Measurements from ENCODE around the gene NOM1. TPM values are rescaled to one million over a fixed set of nuclear protein-coding genes. Genes with fewer than 3 reads are reported as not detected.

The NOM1 gene
- total RNA-seq, 1 experiment from 2014 or later: 17.3 TPM

- Histone ChIP-seq H3K9me3 (replicated peaks) (no peaks in the 10 kb centered on the region), H3K4me3 (no peak overlapping the region), H3K27me3 (replicated peaks) (peaks cover 83% of the 10 kb centered on the region), H3K4me1 (replicated peaks) (0 out of 2 replicates have a peak, but pooled peaks cover 3% of the 10 kb centered on the region), H3K27ac (no peak overlapping the region), H3K36me3 (no peaks in the 10 kb centered on the region)
- no peak for DNase-seq (ENCODE audit: low read depth in 1 of 2, low spot score in 2 of 2)
These were observed 50.6 kb downstream of the NOM1 start for GRCh38 chr7:156999958-157000726.

GRCh38 chr7:157000741-157001653 is 51.5 kb downstream of the NOM1 start:
- H3K27me3 ChIP-seq (replicated peaks): peaks cover 92% of the 10 kb centered on the region
- H3K4me3 ChIP-seq: no peak overlapping the region
- H3K36me3 ChIP-seq: no peaks in the 10 kb centered on the region
- DNase-seq (ENCODE audit: low read depth in 1 of 2, low spot score in 2 of 2): no peak
- H3K27ac ChIP-seq: no peak overlapping the region
- 0 out of 2 replicates have a peak, but pooled peaks cover 3% of the 10 kb centered on the region for H3K4me1 ChIP-seq (replicated peaks)
- H3K9me3 ChIP-seq (replicated peaks): no peaks in the 10 kb centered on the region

GRCh38 chr7:157001920-157002818 is 52.7 kb downstream of the NOM1 start:
- peaks cover 90% of the 10 kb centered on the region for H3K27me3 ChIP-seq (replicated peaks)
- H3K36me3 ChIP-seq: no peaks in the 10 kb centered on the region
- DNase-seq (ENCODE audit: low read depth in 1 of 2, low spot score in 2 of 2): peak in 1 of 2 experiments; percentile 33
- no peaks in the 10 kb centered on the region for H3K9me3 ChIP-seq (replicated peaks)
- no peak overlapping the region for H3K27ac ChIP-seq
- no peak overlapping the region for H3K4me3 ChIP-seq
- H3K4me1 ChIP-seq (replicated peaks): 0 out of 2 replicates have a peak, but pooled peaks cover 3% of the 10 kb centered on the region

GRCh38 chr7:157002819-157003421 is 53.4 kb downstream of the NOM1 start:
- no peaks in the 10 kb centered on the region; the same call in 1 of the 2 replicates for H3K9me3 ChIP-seq (replicated peaks)
- no peaks in the 10 kb centered on the region for H3K36me3 ChIP-seq
- H3K4me1 ChIP-seq (replicated peaks): 0 out of 2 replicates have a peak, but pooled peaks cover 3% of the 10 kb centered on the region
- no peak overlapping the region for H3K27ac ChIP-seq
- peaks cover 90% of the 10 kb centered on the region for H3K27me3 ChIP-seq (replicated peaks)
- peak in 1 of 2 experiments; percentile 20 for DNase-seq (ENCODE audit: low read depth in 1 of 2, low spot score in 2 of 2)
- H3K4me3 ChIP-seq: no peak overlapping the region

GRCh38 chr7:157003445-157003755 is 53.9 kb downstream of the NOM1 start:
- Histone ChIP-seq H3K4me1 (replicated peaks) (0 out of 2 replicates have a peak, but pooled peaks cover 3% of the 10 kb centered on the region), H3K27me3 (replicated peaks) (peaks cover 90% of the 10 kb centered on the region), H3K27ac (no peak overlapping the region), H3K36me3 (no peaks in the 10 kb centered on the region), H3K9me3 (replicated peaks) (no peaks in the 10 kb centered on the region; the same call in 1 of the 2 replicates), H3K4me3 (no peak overlapping the region)
- peak in 1 of 2 experiments; percentile 31 for DNase-seq (ENCODE audit: low read depth in 1 of 2, low spot score in 2 of 2)

- Histone ChIP-seq H3K4me1 (replicated peaks) (0 out of 2 replicates have a peak, but pooled peaks cover 3% of the 10 kb centered on the region), H3K27ac (no peak overlapping the region), H3K9me3 (replicated peaks) (no peaks in the 10 kb centered on the region; the same call in 1 of the 2 replicates), H3K36me3 (no peaks in the 10 kb centered on the region), H3K27me3 (replicated peaks) (peaks cover 90% of the 10 kb centered on the region), H3K4me3 (no peak overlapping the region)
- DNase-seq (ENCODE audit: low read depth in 1 of 2, low spot score in 2 of 2): peak in 1 of 2 experiments; percentile 28
These were observed 54.4 kb downstream of the NOM1 start for GRCh38 chr7:157003756-157004520.

GRCh38 chr7:157004521-157005455 is 55.3 kb downstream of the NOM1 start:
- Histone ChIP-seq H3K36me3 (no peaks in the 10 kb centered on the region), H3K9me3 (replicated peaks) (no peaks in the 10 kb centered on the region; the same call in 1 of the 2 replicates), H3K4me3 (no peak overlapping the region), H3K4me1 (replicated peaks) (0 out of 2 replicates have a peak, but pooled peaks cover 3% of the 10 kb centered on the region), H3K27ac (no peak overlapping the region), H3K27me3 (replicated peaks) (peaks cover 89% of the 10 kb centered on the region)
- DNase-seq (ENCODE audit: low read depth in 1 of 2, low spot score in 2 of 2): no peak

GRCh38 chr7:157005456-157006204 is 56.1 kb downstream of the NOM1 start:
- Histone ChIP-seq H3K4me1 (replicated peaks) (peaks cover 7% of the 10 kb centered on the region; the same call in 1 of the 2 replicates), H3K36me3 (no peaks in the 10 kb centered on the region), H3K27ac (no peak overlapping the region), H3K9me3 (replicated peaks) (no peaks in the 10 kb centered on the region; the same call in 1 of the 2 replicates), H3K27me3 (replicated peaks) (peaks cover 92% of the 10 kb centered on the region), H3K4me3 (no peak overlapping the region)
- peak in 1 of 2 experiments; percentile 38 for DNase-seq (ENCODE audit: low read depth in 1 of 2, low spot score in 2 of 2)

GRCh38 chr7:157006205-157006747 is 56.8 kb downstream of the NOM1 start:
- peaks cover 92% of the 10 kb centered on the region for H3K27me3 ChIP-seq (replicated peaks)
- H3K4me3 ChIP-seq: no peak overlapping the region
- H3K4me1 ChIP-seq (replicated peaks): peaks cover 9% of the 10 kb centered on the region; the same call in 1 of the 2 replicates
- no peaks in the 10 kb centered on the region; the same call in 1 of the 2 replicates for H3K9me3 ChIP-seq (replicated peaks)
- no peak overlapping the region for H3K27ac ChIP-seq
- peak in 1 of 2 experiments; percentile 41 for DNase-seq (ENCODE audit: low read depth in 1 of 2, low spot score in 2 of 2)
- H3K36me3 ChIP-seq: no peaks in the 10 kb centered on the region

- no peak overlapping the region for H3K27ac ChIP-seq
- H3K27me3 ChIP-seq (replicated peaks): peaks cover 92% of the 10 kb centered on the region
- no peaks in the 10 kb centered on the region for H3K36me3 ChIP-seq
- peaks cover 9% of the 10 kb centered on the region; the same call in 1 of the 2 replicates for H3K4me1 ChIP-seq (replicated peaks)
- no peaks in the 10 kb centered on the region; the same call in 1 of the 2 replicates for H3K9me3 ChIP-seq (replicated peaks)
- H3K4me3 ChIP-seq: no peak overlapping the region
- DNase-seq (ENCODE audit: low read depth in 1 of 2, low spot score in 2 of 2): no peak
These were observed 57.4 kb downstream of the NOM1 start for GRCh38 chr7:157006829-157007469.
